Neuronal stem cell (in vitro differentiated cells): ENCODE data around the gene LGALS12.
"Not testable (repeated sequence)": the region's sequence is repeated elsewhere in the genome, so short reads cannot be mapped to it uniquely, and the experiment has no call there.

Source experiments
- DNase-seq: peaks from one replicate; pipeline ENCODE4 v3.0.0-alpha.2; 2013; ENCODE audit warnings: low spot score
- H2AFZ ChIP-seq: one replicate; pipeline ENCODE4 v1.6.1; 2013; ENCODE audit warnings: mild to moderate bottlenecking, low read length, inconsistent platforms
- H2AK5ac ChIP-seq: 2 replicates; pipeline ENCODE4 v1.6.1; 2013; ENCODE audit warnings: low read depth, mild to moderate bottlenecking, inconsistent platforms, low read length, moderate library complexity, mixed read lengths
- H2BK120ac ChIP-seq: 2 replicates; pipeline ENCODE4 v1.6.1; 2013; ENCODE audit warnings: low read depth, mild to moderate bottlenecking, inconsistent platforms, low read length, moderate library complexity, mixed read lengths
- H2BK12ac ChIP-seq: one replicate; pipeline ENCODE4 v1.6.1; 2013; ENCODE audit warnings: low read length, inconsistent platforms
- H2BK15ac ChIP-seq: 2 replicates; pipeline ENCODE4 v1.6.1; 2013; ENCODE audit warnings: mild to moderate bottlenecking, low read length, inconsistent platforms, mixed read lengths
- H2BK5ac ChIP-seq: one replicate; pipeline ENCODE4 v1.6.1; 2013; ENCODE audit warnings: inconsistent platforms, mild to moderate bottlenecking, low read length, moderate library complexity
- H3K14ac ChIP-seq: one replicate; pipeline ENCODE4 v1.6.1; 2013; ENCODE audit warnings: low read length, inconsistent platforms
- H3K18ac ChIP-seq: 2 replicates; pipeline ENCODE4 v1.6.1; 2013; ENCODE audit warnings: low read length, inconsistent platforms
- H3K23ac ChIP-seq: 2 replicates; pipeline ENCODE4 v1.6.1; 2013; ENCODE audit warnings: low read depth, mild to moderate bottlenecking, mixed read lengths, low read length, inconsistent platforms; ENCODE audit not compliant: poor library complexity
- H3K27ac ChIP-seq: replicated peaks from 3 replicates; pipeline ENCODE4 v1.5.1; 2013; ENCODE audit warnings: low read length, inconsistent platforms
- H3K27me3 ChIP-seq, 3 experiments: 2 replicates each; pipeline ENCODE4 v1.6.1; 2013; ENCODE audit warnings: low read length in 3 of 3, mild to moderate bottlenecking in 2 of 3, inconsistent platforms in 1 of 3, low read depth in 1 of 3, mixed read lengths in 1 of 3, moderate library complexity in 1 of 3; ENCODE audit not compliant: control insufficient read depth in 3 of 3, insufficient read depth in 3 of 3
- H3K36me3 ChIP-seq, 2 donors: replicated peaks in 1 of 2; 2 replicates each; pipeline ENCODE4 v1.6.1; 2013; ENCODE audit warnings: low read length in 2 of 2; ENCODE audit not compliant: control insufficient read depth in 2 of 2, insufficient read depth in 2 of 2
- H3K4ac ChIP-seq: 2 replicates; pipeline ENCODE4 v1.6.1; 2013; ENCODE audit warnings: inconsistent platforms, mild to moderate bottlenecking, low read length, moderate library complexity
- H3K4me1 ChIP-seq, 2 donors: 1 replicate in 1 of 2; 2 replicates in 1 of 2; pipeline ENCODE4 v1.6.1; 2013; ENCODE audit warnings: low read length in 2 of 2, low read depth in 1 of 2; ENCODE audit not compliant: control insufficient read depth in 2 of 2, insufficient read depth in 1 of 2
- H3K4me2 ChIP-seq: one replicate; pipeline ENCODE4 v1.6.1; 2013; ENCODE audit warnings: mild to moderate bottlenecking, low read length, inconsistent platforms; ENCODE audit not compliant: insufficient read depth, poor library complexity, severe bottlenecking
- H3K4me3 ChIP-seq, 2 donors: 2 replicates each; pipeline ENCODE4 v1.5.1; 2013; ENCODE audit warnings: low read length in 2 of 2, mild to moderate bottlenecking in 2 of 2, inconsistent platforms in 1 of 2, moderate library complexity in 1 of 2
- H3K79me1 ChIP-seq: one replicate; pipeline ENCODE4 v1.6.1; 2013; ENCODE audit warnings: low read depth, mild to moderate bottlenecking, inconsistent platforms, low read length, moderate library complexity
- H3K9ac ChIP-seq: one replicate; pipeline ENCODE4 v1.6.1; 2013; ENCODE audit warnings: mild to moderate bottlenecking, low read depth, low read length, inconsistent platforms; ENCODE audit not compliant: poor library complexity
- H3K9me3 ChIP-seq, 2 donors: replicated peaks in 1 of 2; 2 replicates each; pipeline versions ENCODE3 to v1.6.1; 2013; ENCODE audit warnings: low read length in 2 of 2, mild to moderate bottlenecking in 2 of 2, inconsistent platforms in 1 of 2, low read depth in 1 of 2, mixed read lengths in 1 of 2, moderate library complexity in 1 of 2; ENCODE audit not compliant: control insufficient read depth in 2 of 2, insufficient read depth in 1 of 2
- H4K8ac ChIP-seq: one replicate; pipeline ENCODE4 v1.6.1; 2013; ENCODE audit warnings: low read depth, mild to moderate bottlenecking, inconsistent platforms, low read length, moderate library complexity
- H4K91ac ChIP-seq: one replicate; pipeline ENCODE4 v1.6.1; 2013; ENCODE audit warnings: low read length, low read depth, mild to moderate bottlenecking, inconsistent platforms; ENCODE audit not compliant: poor library complexity
- WGBS, 2 donors: extraction: QIAGEN DNeasy Blood & Tissue Kit; methylation state at CpG; one replicate each; pipeline ENCODE4 v1.1.7; 2013; ENCODE audit warnings: missing lambda C conversion rate in 2 of 2, mixed read lengths in 1 of 2; ENCODE audit not compliant: insufficient read length in 2 of 2, insufficient replicate concordance in 1 of 2; ENCODE audit errors: extremely low coverage in 2 of 2; 5-methylcytosine and 5-hydroxymethylcytosine counted together

LGALS12 gene

GRCh38 chr11:63548178-63548577 lies 42.3 kb downstream of the LGALS12 start:
- WGBS, 2 donors, result no CpG with 5 or more reads among the region's 4 CpGs
- H3K36me3 ChIP-seq, result no peaks in the 10 kb centered on the region
- no peak for DNase-seq
- H3K4me1 ChIP-seq, result peaks cover 0 to 2% of the 10 kb centered on the region in 2 donors
- no peaks in the 10 kb centered on the region for H3K9me3 ChIP-seq
- no peak overlapping the region for H3K9ac ChIP-seq
- H3K18ac ChIP-seq, result no peak overlapping the region
- H4K8ac ChIP-seq, result no peak overlapping the region
- no peak overlapping the region for H2BK15ac ChIP-seq
- H3K27me3 ChIP-seq, result peaks cover 0 to 5% (median 0%) of the 10 kb centered on the region in 3 experiments
- no peak overlapping the region for H2BK120ac ChIP-seq
- no peak overlapping the region for H3K14ac ChIP-seq
- no peak overlapping the region for H2BK5ac ChIP-seq
- H3K79me1 ChIP-seq, result no peaks in the 10 kb centered on the region
- H3K27ac ChIP-seq, result no peak overlapping the region
- H2BK12ac ChIP-seq, result no peak overlapping the region
- no peak overlapping the region for H3K23ac ChIP-seq
- no peak overlapping the region for H3K4me2 ChIP-seq
- H2AFZ ChIP-seq, result no peak overlapping the region
- H3K4me3 ChIP-seq, result no peak overlapping the region
- no peak overlapping the region for H2AK5ac ChIP-seq
- H4K91ac ChIP-seq, result no peak overlapping the region
- H3K4ac ChIP-seq, result no peak overlapping the region

- Histone ChIP-seq H3K4me3 (no peak overlapping the region), H2BK120ac (no peak overlapping the region), H4K8ac (no peak overlapping the region), H3K27me3 (peaks cover 0 to 5% (median 0%) of the 10 kb centered on the region in 3 experiments), H2BK5ac (no peak overlapping the region), H3K9me3 (no peaks in the 10 kb centered on the region), H3K9ac (no peak overlapping the region), H2BK12ac (no peak overlapping the region), H3K27ac (no peak overlapping the region), H3K23ac (no peak overlapping the region), H3K14ac (no peak overlapping the region), H3K4me2 (no peak overlapping the region), H3K18ac (no peak overlapping the region), H3K79me1 (no peaks in the 10 kb centered on the region), H2AK5ac (no peak overlapping the region), H3K36me3 (no peaks in the 10 kb centered on the region), H4K91ac (no peak overlapping the region), H2BK15ac (no peak overlapping the region), H3K4ac (no peak overlapping the region), H2AFZ (no peak overlapping the region), H3K4me1 (peaks cover 0 to 2% of the 10 kb centered on the region in 2 donors)
- no peak for DNase-seq
- no CpG with 5 or more reads among the region's 4 CpGs for WGBS, 2 donors
These were observed 43.5 kb downstream of the LGALS12 start for GRCh38 chr11:63549411-63549810.

- not testable (repeated sequence) for H3K18ac ChIP-seq, H3K4me3 ChIP-seq, H2BK12ac ChIP-seq, H3K9me3 ChIP-seq, H3K14ac ChIP-seq, H3K27ac ChIP-seq, H4K91ac ChIP-seq, H2AK5ac ChIP-seq, H3K4me2 ChIP-seq, H2BK15ac ChIP-seq, H3K9ac ChIP-seq, H3K23ac ChIP-seq, H3K36me3 ChIP-seq, H2BK120ac ChIP-seq, H2AFZ ChIP-seq, H3K4me1 ChIP-seq, H3K4ac ChIP-seq, H3K79me1 ChIP-seq, H2BK5ac ChIP-seq, H4K8ac ChIP-seq, H3K27me3 ChIP-seq, DNase-seq
- WGBS, 2 donors, result no CpG with 5 or more reads among the region's 31 CpGs
These were observed 44.3 kb downstream of the LGALS12 start for GRCh38 chr11:63550156-63550700.

GRCh38 chr11:63551091-63551888 lies 45.4 kb downstream of the LGALS12 start:
- no peak overlapping the region for H2AFZ ChIP-seq
- H3K18ac ChIP-seq, result no peak overlapping the region
- H3K79me1 ChIP-seq, result no peaks in the 10 kb centered on the region
- no peak overlapping the region for H3K4me3 ChIP-seq
- no peak overlapping the region for H3K4me2 ChIP-seq
- no CpG with 5 or more reads among the region's 27 CpGs for WGBS, 2 donors
- no peak for DNase-seq
- H2BK120ac ChIP-seq, result no peak overlapping the region
- H3K27ac ChIP-seq, result no peak overlapping the region
- H3K36me3 ChIP-seq, result no peaks in the 10 kb centered on the region
- H3K9me3 ChIP-seq, result no peaks in the 10 kb centered on the region
- no peak overlapping the region for H3K23ac ChIP-seq
- no peak overlapping the region for H4K91ac ChIP-seq
- no peak overlapping the region for H4K8ac ChIP-seq
- H2AK5ac ChIP-seq, result peak overlapping the region; percentile 3
- no peak overlapping the region for H2BK15ac ChIP-seq
- no peak overlapping the region for H3K9ac ChIP-seq
- H2BK5ac ChIP-seq, result no peak overlapping the region
- peaks cover 0 to 7% (median 0%) of the 10 kb centered on the region in 3 experiments for H3K27me3 ChIP-seq
- H2BK12ac ChIP-seq, result no peak overlapping the region
- peaks cover 2 to 5% of the 10 kb centered on the region in 2 donors for H3K4me1 ChIP-seq
- no peak overlapping the region for H3K14ac ChIP-seq
- H3K4ac ChIP-seq, result no peak overlapping the region
